ENCODE results near the gene NIPBL. TPM values are rescaled to one million over a fixed set of nuclear protein-coding genes. Genes with fewer than 3 reads are reported as not detected.

Gene NIPBL
- total RNA-seq, 2 donors from 2014 or later: 43.2 to 53.6 TPM

GRCh38 chr5:37014321-37014720 is 137.8 kb downstream of the NIPBL start:
- Histone ChIP-seq H3K27me3 (replicated peaks; ENCODE audit: insufficient read depth) (no peaks in the 10 kb centered on the region), H3K9me3 (no peaks in the 10 kb centered on the region), H3K4me3 (no peak overlapping the region), H3K4me1 (replicated peaks) (no peaks in the 10 kb centered on the region), H3K27ac (no peak overlapping the region), H3K36me3 (no peaks in the 10 kb centered on the region)
- no peak for DNase-seq (ENCODE audit: low spot score)
- TF ChIP-seq CTCF (IDR thresholded peaks at IDR 0.05) (no peak), POLR2AphosphoS5 (IDR thresholded peaks at IDR 0.05) (no peak), POLR2A (IDR thresholded peaks at IDR 0.05) (no peak)
- intact Hi-C loops (cut with DNase I): no loop called here

- whole genome bisulfite sequencing: 90% methylated on average over 2 of the region's 2 CpGs
- Histone ChIP-seq H3K27me3 (replicated peaks; ENCODE audit: insufficient read depth) (no peaks in the 10 kb centered on the region), H3K27ac (no peak overlapping the region), H3K4me3 (no peak overlapping the region), H3K9me3 (no peaks in the 10 kb centered on the region), H3K36me3 (no peaks in the 10 kb centered on the region), H3K4me1 (replicated peaks) (no peaks in the 10 kb centered on the region)
- no peak for DNase-seq (ENCODE audit: low spot score)
- TF ChIP-seq POLR2A (IDR thresholded peaks at IDR 0.05): no peak
- TF ChIP-seq CTCF (IDR thresholded peaks at IDR 0.05): no peak
- no peak for TF ChIP-seq POLR2AphosphoS5 (IDR thresholded peaks at IDR 0.05)
- intact Hi-C loops (cut with DNase I): no loop called here
Observed at GRCh38 chr5:37015795-37016666, 139.5 kb downstream of the NIPBL start.

GRCh38 chr5:37028910-37029309 is 152.3 kb downstream of the NIPBL start:
- 100% methylated on average over 1 of the region's 1 CpG for WGBS
- intact Hi-C loops (cut with DNase I): no loop called here
- DNase-seq (ENCODE audit: low spot score): no peak
- Histone ChIP-seq H3K4me3 (no peak overlapping the region), H3K27ac (no peak overlapping the region), H3K9me3 (no peaks in the 10 kb centered on the region), H3K27me3 (replicated peaks; ENCODE audit: insufficient read depth) (no peaks in the 10 kb centered on the region), H3K4me1 (replicated peaks) (no peaks in the 10 kb centered on the region), H3K36me3 (no peaks in the 10 kb centered on the region)
- TF ChIP-seq POLR2A (IDR thresholded peaks at IDR 0.05) (no peak), POLR2AphosphoS5 (IDR thresholded peaks at IDR 0.05) (no peak), CTCF (IDR thresholded peaks at IDR 0.05) (no peak)

- no peak overlapping the region for H3K27ac ChIP-seq
- no peak for DNase-seq (ENCODE audit: low spot score)
- no peak overlapping the region for H3K4me3 ChIP-seq
- H3K27me3 ChIP-seq (replicated peaks; ENCODE audit: insufficient read depth): no peaks in the 10 kb centered on the region
- no peaks in the 10 kb centered on the region for H3K9me3 ChIP-seq
- TF ChIP-seq POLR2AphosphoS5 (IDR thresholded peaks at IDR 0.05) (no peak), CTCF (IDR thresholded peaks at IDR 0.05) (no peak), POLR2A (IDR thresholded peaks at IDR 0.05) (no peak)
- no peaks in the 10 kb centered on the region for H3K36me3 ChIP-seq
- 94% methylated on average over 1 of the region's 1 CpG for WGBS
- intact Hi-C loops (cut with DNase I): no loop called here
- no peaks in the 10 kb centered on the region for H3K4me1 ChIP-seq (replicated peaks)
Observed at GRCh38 chr5:37029436-37029835, 152.9 kb downstream of the NIPBL start.

- DNase-seq (ENCODE audit: low spot score): no peak
- no peaks in the 10 kb centered on the region for H3K4me1 ChIP-seq (replicated peaks)
- H3K9me3 ChIP-seq: no peaks in the 10 kb centered on the region
- H3K36me3 ChIP-seq: no peaks in the 10 kb centered on the region
- no peaks in the 10 kb centered on the region for H3K27me3 ChIP-seq (replicated peaks; ENCODE audit: insufficient read depth)
- TF ChIP-seq POLR2A (IDR thresholded peaks at IDR 0.05) (no peak), POLR2AphosphoS5 (IDR thresholded peaks at IDR 0.05) (no peak), CTCF (IDR thresholded peaks at IDR 0.05) (no peak)
- H3K4me3 ChIP-seq: no peak overlapping the region
- no peak overlapping the region for H3K27ac ChIP-seq
- intact Hi-C loops (cut with DNase I): no loop called here
- 90% methylated on average over 6 of the region's 6 CpGs for WGBS
Observed at GRCh38 chr5:37034955-37035354, 158.4 kb downstream of the NIPBL start.
